Testis (tissue), 3 donors: ENCODE data around the gene NDUFAF4. TPM values are rescaled to one million over a fixed set of nuclear protein-coding genes. Genes with fewer than 3 reads are reported as not detected.

ENCODE experiments used
- DNase-seq: peaks from one replicate; pipeline ENCODE4 v3.0.0-alpha.2; 2019
- H3K27ac ChIP-seq, 2 donors: fragments of 200-600 bp; sonication (generic); one replicate each; pipeline ENCODE4 v1.5.1; 2019
- H3K27me3 ChIP-seq: fragments of 200-600 bp; sonication (generic); one replicate; pipeline ENCODE4 v1.5.1; 2019
- H3K36me3 ChIP-seq: fragments of 200-600 bp; sonication (generic); one replicate; pipeline ENCODE4 v1.5.1; 2017; ENCODE audit warnings: low read depth; ENCODE audit errors: missing control alignments
- H3K4me1 ChIP-seq: fragments of 200-600 bp; sonication (generic); one replicate; pipeline ENCODE4 v1.5.1; 2019
- H3K4me3 ChIP-seq, 2 donors: fragments of 200-600 bp; sonication (generic); one replicate each; pipeline ENCODE4 v1.5.1; 2017 to 2019
- H3K9me3 ChIP-seq: fragments of 200-600 bp; sonication (generic); one replicate; pipeline ENCODE4 v1.5.1; 2017
- POLR2A ChIP-seq: fragments of 450-650 bp; IDR thresholded peaks from one replicate; pipeline ENCODE4 v1.6.1; 2017; ENCODE audit warnings: antibody characterized with exemption, mild to moderate bottlenecking, moderate library complexity
- WGBS, 2 donors: methylation state at CpG; one replicate each; pipeline ENCODE4 v1.1.5; 2018; 5-methylcytosine and 5-hydroxymethylcytosine counted together
- intact Hi-C: fragments of 100-400 bp; cut with DNase I; formaldehyde crosslinking; loops from one replicate; pipeline ENCODE4 v1.15.1; 2023; ENCODE audit warnings: low total_unique reads
- polyA plus RNA-seq: library from polyadenylated mRNA; stranded (reverse); fragments of 350-450 nt; fragmentation: Illumina TruSeq; extraction: RNeasy Lipid Tissue Mini Kit (QIAGEN cat#74804); gene quantifications from one replicate; pipeline ENCODE4 v1.2.3, GENCODE V29; 2014; ENCODE audit warnings: low read depth, low replicate concordance; ENCODE audit not compliant: insufficient read depth
- total RNA-seq, 2 donors: library from RNA; depleted of rRNA; stranded (reverse); fragments of >200 nt; gene quantifications; one replicate each; pipeline ENCODE4 v1.2.3, GENCODE V29; 2016
- TF ChIP-seq, protein P1 (sequence below), 3 experiments: fragments of 450-650 bp in 2 of 3; fragments of 200-600 bp in 1 of 3; sonication (generic) in 1 of 3; IDR thresholded peaks; one replicate each; pipeline ENCODE4 v1.5.1; 2016 to 2019; ENCODE audit warnings: antibody characterized with exemption in 3 of 3, mild to moderate bottlenecking in 2 of 3, moderate library complexity in 1 of 3

The NDUFAF4 gene
- total and polyA plus RNA-seq, 3 donors from 2014 or later = 19.0 to 22.2 (median 19.1) TPM

DNA sequence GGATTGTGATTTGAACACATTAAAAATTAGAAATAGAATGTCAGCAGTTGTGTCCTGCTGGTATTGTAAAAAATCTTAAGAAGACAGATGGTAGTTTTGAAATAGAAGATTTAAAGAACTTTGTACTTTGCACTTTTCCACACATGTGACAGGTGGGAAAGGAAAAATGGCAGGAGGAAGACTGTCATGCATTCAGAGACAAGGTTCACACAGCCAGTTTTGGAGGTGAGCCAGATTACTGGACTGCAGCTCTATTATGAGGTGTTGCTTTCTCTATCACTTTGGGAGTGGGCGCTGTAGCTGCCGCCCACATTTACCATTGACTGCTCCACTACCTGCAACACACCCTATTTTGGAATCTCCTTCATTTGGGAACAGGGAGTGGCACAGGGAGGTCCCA, 12.1 kb upstream of the NDUFAF4 start:
- no peak for DNase-seq
- Histone ChIP-seq H3K9me3 (no peaks in the 10 kb centered on the region), H3K4me1 (no peaks in the 10 kb centered on the region), H3K36me3 (no peaks in the 10 kb centered on the region), H3K27me3 (no peaks in the 10 kb centered on the region), H3K4me3 (no peak overlapping the region), H3K27ac (no peak overlapping the region)
- TF ChIP-seq, protein P1, sequence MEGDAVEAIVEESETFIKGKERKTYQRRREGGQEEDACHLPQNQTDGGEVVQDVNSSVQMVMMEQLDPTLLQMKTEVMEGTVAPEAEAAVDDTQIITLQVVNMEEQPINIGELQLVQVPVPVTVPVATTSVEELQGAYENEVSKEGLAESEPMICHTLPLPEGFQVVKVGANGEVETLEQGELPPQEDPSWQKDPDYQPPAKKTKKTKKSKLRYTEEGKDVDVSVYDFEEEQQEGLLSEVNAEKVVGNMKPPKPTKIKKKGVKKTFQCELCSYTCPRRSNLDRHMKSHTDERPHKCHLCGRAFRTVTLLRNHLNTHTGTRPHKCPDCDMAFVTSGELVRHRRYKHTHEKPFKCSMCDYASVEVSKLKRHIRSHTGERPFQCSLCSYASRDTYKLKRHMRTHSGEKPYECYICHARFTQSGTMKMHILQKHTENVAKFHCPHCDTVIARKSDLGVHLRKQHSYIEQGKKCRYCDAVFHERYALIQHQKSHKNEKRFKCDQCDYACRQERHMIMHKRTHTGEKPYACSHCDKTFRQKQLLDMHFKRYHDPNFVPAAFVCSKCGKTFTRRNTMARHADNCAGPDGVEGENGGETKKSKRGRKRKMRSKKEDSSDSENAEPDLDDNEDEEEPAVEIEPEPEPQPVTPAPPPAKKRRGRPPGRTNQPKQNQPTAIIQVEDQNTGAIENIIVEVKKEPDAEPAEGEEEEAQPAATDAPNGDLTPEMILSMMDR (IDR thresholded peaks at IDR 0.05) = no peak
- no peak for TF ChIP-seq POLR2A
- WGBS, 2 donors = 69 to 81% methylated on average over 2 of the region's 2 CpGs
- intact Hi-C loops = loop anchor here (10.0 kb wide), 1 partner anchor 155 kb away; no protein-coding TSS in a partner anchor

- H3K27me3 ChIP-seq = no peaks in the 10 kb centered on the region
- WGBS, 2 donors = 59 to 62% methylated on average over 2 of the region's 2 CpGs
- H3K9me3 ChIP-seq = no peaks in the 10 kb centered on the region
- H3K4me3 ChIP-seq = no peak overlapping the region
- peak; percentile 22 for DNase-seq
- TF ChIP-seq, protein P1 (IDR thresholded peaks at IDR 0.05) = no peak
- TF ChIP-seq POLR2A = no peak
- no peak overlapping the region for H3K27ac ChIP-seq
- H3K4me1 ChIP-seq = no peaks in the 10 kb centered on the region
- intact Hi-C loops = loop anchor here (10.0 kb wide), 1 partner anchor 157 kb away; no protein-coding TSS in a partner anchor
- no peaks in the 10 kb centered on the region for H3K36me3 ChIP-seq
These were observed 9.8 kb upstream of the NDUFAF4 start for GRCh38 chr6:96907498-96907897.

GRCh38 chr6:96900873-96901272, 3.2 kb upstream of the NDUFAF4 start:
- H3K4me3 ChIP-seq = no peak overlapping the region
- TF ChIP-seq POLR2A = no peak
- TF ChIP-seq, protein P1 (IDR thresholded peaks at IDR 0.05) = no peak
- DNase-seq = no peak
- H3K27ac ChIP-seq = no peak overlapping the region
- intact Hi-C loops = loop anchor here (10.0 kb wide), 1 partner anchor 164 kb away; no protein-coding TSS in a partner anchor
- 63 to 68% methylated on average over 2 of the region's 2 CpGs for WGBS, 2 donors
- H3K27me3 ChIP-seq = no peaks in the 10 kb centered on the region
- no peaks in the 10 kb centered on the region for H3K9me3 ChIP-seq
- no peaks in the 10 kb centered on the region for H3K36me3 ChIP-seq
- no peaks in the 10 kb centered on the region for H3K4me1 ChIP-seq

- no peaks in the 10 kb centered on the region for H3K4me1 ChIP-seq
- no peak overlapping the region for H3K4me3 ChIP-seq
- WGBS, 2 donors = 92 to 94% methylated on average over 2 of the region's 2 CpGs
- H3K9me3 ChIP-seq = no peaks in the 10 kb centered on the region
- H3K36me3 ChIP-seq = no peaks in the 10 kb centered on the region
- no peaks in the 10 kb centered on the region for H3K27me3 ChIP-seq
- no peak for TF ChIP-seq POLR2A
- TF ChIP-seq, protein P1 (IDR thresholded peaks at IDR 0.05) = no peak
- intact Hi-C loops = no loop called here
- H3K27ac ChIP-seq = peak overlapping the region; percentile 78 to 95
- DNase-seq = no peak
These were observed 1.8 kb upstream of the NDUFAF4 start for GRCh38 chr6:96899451-96899998.

GRCh38 chr6:96899019-96899418, 1.3 kb upstream of the NDUFAF4 start:
- Histone ChIP-seq H3K36me3 (no peaks in the 10 kb centered on the region), H3K4me1 (no peaks in the 10 kb centered on the region), H3K4me3 (peak overlapping the region in 1 of 2 donors; percentile 81), H3K27ac (peak overlapping the region; percentile 78 to 95), H3K9me3 (no peaks in the 10 kb centered on the region), H3K27me3 (no peaks in the 10 kb centered on the region)
- peak; percentile 61 for DNase-seq
- intact Hi-C loops = no loop called here
- WGBS, 2 donors = 28 to 35% methylated on average over 3 of the region's 3 CpGs
- TF ChIP-seq, protein P1 (IDR thresholded peaks at IDR 0.05) = peak; percentile 32 to 57 (median 39)
- no peak for TF ChIP-seq POLR2A
